GM23338 (cell line): Measurements from ENCODE around the gene GPR55. TPM values are rescaled to one million over a fixed set of nuclear protein-coding genes. Genes with fewer than 3 reads are reported as not detected.

Source experiments
- ATAC-seq: fragments of 200-7000 bp; cut with Tn5 transposase; 3 replicates; pipeline ENCODE4 v1.9.1; 2020
- DNase-seq: peaks from one replicate; pipeline ENCODE4 v3.0.0-alpha.2; 2015; ENCODE audit warnings: low spot score
- H2AFZ ChIP-seq: fragments of 200-600 bp; sonication (generic); 2 replicates; pipeline ENCODE4 v1.8.0; 2016; ENCODE audit warnings: antibody characterized with exemption, mild to moderate bottlenecking, moderate library complexity
- H3F3A ChIP-seq: fragments of 200-600 bp; sonication (generic); replicated peaks from 2 replicates; pipeline ENCODE4 v1.8.0; 2017; ENCODE audit warnings: antibody characterized with exemption, mixed run types, low read depth
- H3K27ac ChIP-seq: fragments of 200-600 bp; sonication (generic); 2 replicates; pipeline ENCODE4 v1.6.1; 2016; ENCODE audit warnings: low read depth
- H3K27me3 ChIP-seq: fragments of 200-600 bp; sonication (generic); 2 replicates; pipeline ENCODE4 v1.8.0; 2016; ENCODE audit warnings: mild to moderate bottlenecking, mixed run types, moderate library complexity; ENCODE audit not compliant: insufficient read depth
- H3K36me3 ChIP-seq: fragments of 200-600 bp; sonication (generic); 2 replicates; pipeline ENCODE4 v1.8.0; 2016; ENCODE audit warnings: mild to moderate bottlenecking; ENCODE audit not compliant: insufficient read depth
- H3K4me1 ChIP-seq: fragments of 200-600 bp; sonication (generic); 2 replicates; pipeline ENCODE4 v1.8.0; 2016; ENCODE audit warnings: mild to moderate bottlenecking, moderate library complexity; ENCODE audit not compliant: insufficient read depth
- H3K4me2 ChIP-seq: fragments of 200-600 bp; sonication (generic); 2 replicates; pipeline ENCODE4 v1.7.1; 2017; ENCODE audit warnings: mixed run types
- H3K4me3 ChIP-seq: fragments of 200-600 bp; sonication (generic); 2 replicates; pipeline ENCODE4 v1.6.1; 2016; ENCODE audit warnings: mixed run types
- H3K79me2 ChIP-seq: fragments of 200-600 bp; sonication (generic); replicated peaks from 2 replicates; pipeline ENCODE4 v1.8.0; 2017; ENCODE audit warnings: mild to moderate bottlenecking; ENCODE audit not compliant: insufficient read depth
- H3K9me2 ChIP-seq: fragments of 200-600 bp; sonication (generic); 2 replicates; pipeline ENCODE4 v1.8.0; 2017; ENCODE audit not compliant: insufficient read depth
- H4K20me1 ChIP-seq: fragments of 200-600 bp; sonication (generic); replicated peaks from 2 replicates; pipeline ENCODE4 v1.8.0; 2017; ENCODE audit warnings: mild to moderate bottlenecking; ENCODE audit not compliant: insufficient read depth
- H3K27ac Mint-ChIP-seq: 2 replicates; pipeline ENCODE4 v1.8.0; 2020; ENCODE audit warnings: inconsistent platforms, mild to moderate bottlenecking, moderate library complexity, mixed read lengths
- H3K27me3 Mint-ChIP-seq: 3 replicates; pipeline ENCODE4 v1.8.0; 2022; ENCODE audit warnings: low read depth, mild to moderate bottlenecking, moderate library complexity, mixed read lengths, inconsistent platforms; ENCODE audit not compliant: insufficient read depth, poor library complexity
- H3K36me3 Mint-ChIP-seq: 3 replicates; pipeline ENCODE4 v1.8.0; 2021; ENCODE audit warnings: low read depth, mild to moderate bottlenecking, inconsistent platforms, moderate library complexity, mixed read lengths
- H3K4me1 Mint-ChIP-seq: 3 replicates; pipeline ENCODE4 v1.8.0; 2020; ENCODE audit warnings: mild to moderate bottlenecking, inconsistent platforms, mixed read lengths
- H3K4me3 Mint-ChIP-seq: 3 replicates; pipeline ENCODE4 v1.8.0; 2021; ENCODE audit warnings: moderate library complexity, mild to moderate bottlenecking, inconsistent platforms, mixed read lengths
- H3K9me3 Mint-ChIP-seq: 3 replicates; pipeline ENCODE4 v1.8.0; 2020; ENCODE audit warnings: moderate library complexity, mild to moderate bottlenecking, inconsistent platforms, mixed read lengths
- CREB1 ChIP-seq: fragments of 250-450 bp; sonication (Bioruptor Pico); IDR thresholded peaks from 2 replicates; pipeline ENCODE4 v1.5.0; 2020; ENCODE audit warnings: low read depth, mild to moderate bottlenecking, moderate library complexity
- CTCF ChIP-seq, 2 experiments: fragments of 200-600 bp in 1 of 2; sonication (generic) in 1 of 2; conservative IDR thresholded peaks; 2 replicates each; pipeline versions ENCODE4 v1.5.1 to v1.6.1; 2016 to 2017; ENCODE audit warnings: antibody characterized with exemption in 2 of 2, low read depth in 2 of 2, mild to moderate bottlenecking in 2 of 2, moderate library complexity in 1 of 2
- ETS1 ChIP-seq: IDR thresholded peaks from 2 replicates; pipeline ENCODE4 v1.6.1; 2016; ENCODE audit warnings: antibody characterized with exemption
- EZH2 ChIP-seq: fragments of 200-600 bp; sonication (generic); IDR thresholded peaks from one replicate; pipeline ENCODE4 v1.8.0; 2017; ENCODE audit warnings: antibody characterized with exemption, mild to moderate bottlenecking, low read depth; ENCODE audit not compliant: unreplicated experiment
- EZH2phosphoT487 ChIP-seq: fragments of 200-600 bp; sonication (generic); IDR thresholded peaks from one replicate; pipeline ENCODE4 v1.8.1; 2018; ENCODE audit warnings: antibody characterized with exemption; ENCODE audit not compliant: unreplicated experiment
- JUNB ChIP-seq: IDR thresholded peaks from one replicate; pipeline ENCODE4 v1.6.1; 2016; ENCODE audit warnings: antibody characterized with exemption; ENCODE audit not compliant: unreplicated experiment
- NANOG ChIP-seq: IDR thresholded peaks from 2 replicates; pipeline ENCODE4 v1.6.1; 2016; ENCODE audit warnings: antibody characterized with exemption, borderline replicate concordance
- POLR2AphosphoS5 ChIP-seq: IDR thresholded peaks from 2 replicates; pipeline ENCODE4 v1.6.1; 2016; ENCODE audit warnings: antibody characterized with exemption, low read depth
- REST ChIP-seq: IDR thresholded peaks from one replicate; pipeline ENCODE4 v1.6.1; 2018; ENCODE audit warnings: antibody characterized with exemption; ENCODE audit not compliant: unreplicated experiment
- STAT1 ChIP-seq: IDR thresholded peaks from one replicate; pipeline ENCODE4 v1.6.1; 2016; ENCODE audit warnings: antibody characterized with exemption; ENCODE audit not compliant: unreplicated experiment
- ZNF114 ChIP-seq: fragments of 250-450 bp; sonication (Bioruptor Pico); IDR thresholded peaks from 2 replicates; pipeline ENCODE4 v1.5.0; 2020; ENCODE audit warnings: mild to moderate bottlenecking, moderate library complexity
- ZNF331 ChIP-seq: fragments of 250-450 bp; sonication (Bioruptor Pico); IDR thresholded peaks from 2 replicates; pipeline ENCODE4 v1.5.0; 2020; ENCODE audit warnings: low read depth, mild to moderate bottlenecking, moderate library complexity
- ZNF462 ChIP-seq: fragments of 250-450 bp; sonication (Bioruptor Pico); IDR thresholded peaks from 2 replicates; pipeline ENCODE4 v1.5.0; 2020; ENCODE audit warnings: mild to moderate bottlenecking, moderate library complexity
- polyA plus RNA-seq: library from polyadenylated mRNA; unstranded; fragments of >200 nt; fragmentation: Nextera tagmentation; extraction: Ambion mirVana; gene quantifications from 2 replicates; pipeline ENCODE4 v1.2.1, GENCODE V29; 2016
- total RNA-seq: library from RNA; depleted of rRNA; stranded (reverse); fragments of >200 nt; shearing (Covaris generic); gene quantifications from 2 replicates; pipeline ENCODE4 v1.2.3, GENCODE V29; 2014

The GPR55 gene
- total and polyA plus RNA-seq, 2 experiments from 2014 or later = not detected

- peaks cover 8% of the 10 kb centered on the region; the same call in 2 of the 3 replicates for H3K4me1 Mint-ChIP-seq
- no peak overlapping the region for H3K27ac Mint-ChIP-seq
- Histone ChIP-seq H3K4me1 (no peaks in the 10 kb centered on the region), H3K9me2 (no peaks in the 10 kb centered on the region), H3F3A (no peaks in the 10 kb centered on the region), H3K4me2 (no peak overlapping the region), H3K27ac (no peak overlapping the region), H3K79me2 (no peaks in the 10 kb centered on the region), H3K27me3 (no peaks in the 10 kb centered on the region), H2AFZ (no peak overlapping the region), H3K4me3 (no peak overlapping the region), H4K20me1 (no peaks in the 10 kb centered on the region), H3K36me3 (no peaks in the 10 kb centered on the region)
- no peaks in the 10 kb centered on the region for H3K27me3 Mint-ChIP-seq
- ATAC-seq (no peak), DNase-seq (no peak)
- no peak overlapping the region for H3K4me3 Mint-ChIP-seq
- H3K9me3 Mint-ChIP-seq = peaks cover 9% of the 10 kb centered on the region
- no peaks in the 10 kb centered on the region for H3K36me3 Mint-ChIP-seq
- no peak for TF ChIP-seq REST
- no peak for TF ChIP-seq NANOG
- TF ChIP-seq CREB1 (CRISPR knock-in tag) = no peak
- no peak for TF ChIP-seq CTCF (conservative IDR thresholded peaks at IDR 0.05; ENCODE audit: low read depth in 2 of 2)
- TF ChIP-seq STAT1 = no peak
- no peak for TF ChIP-seq ETS1
- no peak for TF ChIP-seq JUNB
- TF ChIP-seq POLR2AphosphoS5 = no peak
- TF ChIP-seq EZH2phosphoT487 = no peak
- TF ChIP-seq ZNF331 (CRISPR knock-in tag) = no peak
- TF ChIP-seq ZNF114 (CRISPR knock-in tag) = no peak
- no peak for TF ChIP-seq ZNF462 (CRISPR knock-in tag)
- no peak for TF ChIP-seq EZH2
Observed at GRCh38 chr2:230972046-230972445, 47.0 kb upstream of the GPR55 start.
